GM12878 (cell line): ENCODE data around the gene TLR9. TPM values are rescaled to one million over a fixed set of nuclear protein-coding genes. Genes with fewer than 3 reads are reported as not detected.

Experiments used
- ATAC-seq: fragments of 200-7000 bp; cut with Tn5 transposase; 3 replicates; pipeline ENCODE4 v1.9.1; 2020; ENCODE audit warnings: mild to moderate bottlenecking, moderate library complexity
- BruUV-seq: library from RNA; stranded (reverse); fragments of 400-500 nt; replicated peaks from 2 replicates; lab custom pipeline; 2021; lab: Mats Ljungman, UMichigan
- CTCF ChIA-PET: fragments of 300-600 bp; sonication (Branson Sonifier 250); formaldehyde crosslinking; extraction: SDS; loops from one replicate; lab custom pipeline; 2021; ENCODE audit warnings: inconsistent platforms; lab: Yijun Ruan, JAX
- POLR2A ChIA-PET: fragments of 350-600 bp; formaldehyde crosslinking; extraction: SDS; loops from one replicate; lab custom pipeline; 2021; ENCODE audit warnings: inconsistent platforms; lab: Charles Lee
- RAD21 ChIA-PET: fragments of 300-600 bp; sonication (Branson Sonifier 250); formaldehyde crosslinking; loops from one replicate; lab custom pipeline; 2023; ENCODE audit warnings: antibody characterized with exemption; ENCODE audit not compliant: unreplicated experiment; lab: Charles Lee
- SMC1A ChIA-PET: fragments of 300-600 bp; sonication (Branson Sonifier 250); formaldehyde crosslinking; loops from one replicate; lab custom pipeline; 2023; ENCODE audit not compliant: unreplicated experiment, uncharacterized antibody; lab: Charles Lee
- DNase-seq: peaks from one replicate; pipeline ENCODE4 v3.0.0-alpha.2; 2011; ENCODE audit warnings: low read depth, low spot score
- FAIRE-seq: peaks from 3 replicates; lab custom pipeline; 2011; peaks lifted over from hg19 to GRCh38; lab: Jason Lieb, UNC
- H2AFZ ChIP-seq: 2 replicates; pipeline ENCODE4 v1.6.0; 2011; ENCODE audit warnings: low read depth, low read length, control low read depth; ENCODE audit not compliant: control insufficient read depth
- H3K27ac ChIP-seq: 2 replicates; pipeline ENCODE4 v1.5.1; 2011; ENCODE audit warnings: control low read depth; ENCODE audit not compliant: control insufficient read depth, insufficient read depth
- H3K27me3 ChIP-seq, 2 experiments: replicated peaks in 1 of 2; 2 replicates each; pipeline versions ENCODE4 v1.6.0 to v1.6.1; 2011; ENCODE audit warnings: low read length in 1 of 2; ENCODE audit not compliant: control insufficient read depth in 2 of 2, insufficient read depth in 2 of 2
- H3K36me3 ChIP-seq, 2 experiments: 2 replicates each; pipeline ENCODE4 v1.5.1; 2011; ENCODE audit warnings: low read length in 1 of 2; ENCODE audit not compliant: control insufficient read depth in 2 of 2, insufficient read depth in 2 of 2
- H3K4me1 ChIP-seq: 2 replicates; pipeline ENCODE4 v1.6.1; 2011; ENCODE audit warnings: mild to moderate bottlenecking, low read length, moderate library complexity, mixed read lengths; ENCODE audit not compliant: control insufficient read depth, insufficient read depth
- H3K4me2 ChIP-seq: 2 replicates; pipeline ENCODE4 v1.6.0; 2011; ENCODE audit warnings: control low read depth; ENCODE audit not compliant: control insufficient read depth, insufficient read depth
- H3K4me3 ChIP-seq: fragments of 200-600 bp; sonication (generic); 2 replicates; pipeline ENCODE4 v1.5.1; 2016
- H3K79me2 ChIP-seq: 2 replicates; pipeline ENCODE4 v1.6.0; 2011; ENCODE audit warnings: low read length; ENCODE audit not compliant: control insufficient read depth, insufficient read depth
- H3K9ac ChIP-seq: 2 replicates; pipeline ENCODE4 v1.8.0; 2011; ENCODE audit warnings: low read length, control low read depth, mixed read lengths; ENCODE audit not compliant: control insufficient read depth, insufficient read depth
- H3K9me3 ChIP-seq: replicated peaks from 3 replicates; pipeline ENCODE4 v1.5.1; 2011; ENCODE audit warnings: mild to moderate bottlenecking, low read length; ENCODE audit not compliant: control insufficient read depth, insufficient read depth
- H4K20me1 ChIP-seq: 2 replicates; pipeline ENCODE4 v1.6.0; 2011; ENCODE audit not compliant: control insufficient read depth, insufficient read depth
- ATF2 ChIP-seq: IDR thresholded peaks from 2 replicates; pipeline ENCODE4 v1.6.1; 2012; ENCODE audit warnings: low read length, inconsistent platforms
- ATF3 ChIP-seq: IDR thresholded peaks from 2 replicates; pipeline ENCODE4 v1.6.1; 2011; ENCODE audit warnings: low read depth, mild to moderate bottlenecking, low read length, moderate library complexity, borderline replicate concordance; ENCODE audit errors: extremely low read depth
- ATF7 ChIP-seq: fragments of 450-650 bp; IDR thresholded peaks from 2 replicates; pipeline ENCODE4 v1.6.1; 2016; ENCODE audit warnings: low read depth, mild to moderate bottlenecking
- BACH1 ChIP-seq: fragments of 450-650 bp; IDR thresholded peaks from 2 replicates; pipeline ENCODE4 v1.6.1; 2017; ENCODE audit warnings: mild to moderate bottlenecking, borderline replicate concordance
- CREB1 ChIP-seq: IDR thresholded peaks from 2 replicates; pipeline ENCODE4 v1.6.1; 2012; ENCODE audit warnings: low read depth, mild to moderate bottlenecking, inconsistent platforms
- NFIC ChIP-seq: IDR thresholded peaks from 2 replicates; pipeline ENCODE4 v1.6.1; 2012; ENCODE audit warnings: low read depth, mild to moderate bottlenecking, inconsistent platforms, low read length, moderate library complexity
- SMAD1 ChIP-seq: fragments of 450-650 bp; IDR thresholded peaks from 2 replicates; pipeline ENCODE4 v1.6.1; 2018; ENCODE audit warnings: mild to moderate bottlenecking, low read depth; ENCODE audit not compliant: partially characterized antibody
- ZNF24 ChIP-seq: fragments of 450-650 bp; IDR thresholded peaks from 2 replicates; pipeline ENCODE4 v1.6.1; 2017; ENCODE audit warnings: antibody characterized with exemption, mild to moderate bottlenecking
- ZSCAN29 ChIP-seq: fragments of 450-650 bp; IDR thresholded peaks from 2 replicates; pipeline ENCODE4 v1.6.1; 2017; ENCODE audit warnings: mild to moderate bottlenecking, moderate library complexity
- WGBS: methylation state at CpG from one replicate; pipeline ENCODE4 v1.1.6; 2016; ENCODE audit warnings: low lambda C conversion rate; ENCODE audit not compliant: insufficient replicate concordance, insufficient coverage; ENCODE audit errors: missing lambda C conversion rate; 5-methylcytosine and 5-hydroxymethylcytosine counted together
- in situ Hi-C: fragments of 300-500 bp; cut with MboI; formaldehyde crosslinking; loops from 9 replicates; pipeline ENCODE4 v1.14.3; 2018; ENCODE audit warnings: mixed read lengths
- intact Hi-C: fragments of 100-400 bp; cut with micrococcal nuclease; formaldehyde crosslinking; loops from one replicate; pipeline ENCODE4 v1.14.2; 2022; ENCODE audit not compliant: unreplicated experiment
- polyA plus RNA-seq, 11 experiments: library from polyadenylated mRNA; depleted of rRNA in 4 of 11; unstranded in 6 of 11; stranded (reverse) in 5 of 11; fragments of >200 nt; fragmentation: Nextera tagmentation in 4 of 11; fragmentation: Illumina TruSeq in 1 of 11; extraction: Ambion mirVana in 4 of 11; extraction: Trizol in 1 of 11; gene quantifications; 1 replicate in 1 of 11; 2 replicates in 10 of 11; pipeline versions ENCODE4 v1.2.1 to v1.2.3, GENCODE V29; 2011 to 2016; ENCODE audit warnings: inconsistent platforms in 2 of 11, missing spikeins in 2 of 11, low read depth in 1 of 11
- total RNA-seq, 4 experiments: library from RNA; depleted of rRNA in 3 of 4; stranded (reverse); fragments of >200 nt in 3 of 4; fragmentation: Illumina TruSeq in 1 of 4; extraction: Trizol in 1 of 4; gene quantifications; 2 replicates each; pipeline versions ENCODE4 v1.2.1 to v1.2.3, GENCODE V29; 2013 to 2021

TLR9 gene
- total and polyA plus RNA-seq, 10 of the 15 experiments (the other 5 are each of a cell fraction or from before 2014, with no cell fraction given), result 0.10 to 4.8 (median 0.53) TPM; not detected in 1

- ATAC-seq, result no peak
- ChIA-PET SMC1A (interaction anchor here (0.6 to 2.8 kb wide), 3 partner anchors 17 to 66 kb away, joined by 3 to 8 read pairs (median 3); no protein-coding TSS in a partner anchor), RAD21 (interaction anchor here (1.5 kb wide), 1 partner anchor 29 kb away, joined by 4 read pairs; no protein-coding TSS in a partner anchor), POLR2A (interaction anchor here (1.3 kb wide), 1 partner anchor 23 kb away, joined by 3 read pairs; no protein-coding TSS in a partner anchor), CTCF (no interaction called here)
- no TSS peak for BruUV-seq
- H3K4me3 ChIP-seq, result no peak overlapping the region
- H3K36me3 ChIP-seq, result peaks cover 11 to 32% of the 10 kb centered on the region in 2 experiments
- no peaks in the 10 kb centered on the region for H3K27me3 ChIP-seq
- no peak for TF ChIP-seq ATF2
- TF ChIP-seq BACH1, result no peak
- DNase-seq, result no peak
- FAIRE-seq, result no peak
- H2AFZ ChIP-seq, result no peak overlapping the region
- no peaks in the 10 kb centered on the region for H4K20me1 ChIP-seq
- no peak overlapping the region for H3K27ac ChIP-seq
- H3K79me2 ChIP-seq, result peaks cover 66% of the 10 kb centered on the region
- H3K9ac ChIP-seq, result no peak overlapping the region
- WGBS, result 41% methylated on average over 3 of the region's 3 CpGs
- no peaks in the 10 kb centered on the region for H3K9me3 ChIP-seq
- intact Hi-C loops (no loop called here), in situ Hi-C loops (no loop called here)
- peaks cover 10% of the 10 kb centered on the region for H3K4me1 ChIP-seq
- no peak overlapping the region for H3K4me2 ChIP-seq
Measured at GRCh38 chr3:52269776-52270175, 44.3 kb upstream of the TLR9 start.

GRCh38 chr3:52268036-52268435, 42.6 kb upstream of the TLR9 start:
- H3K4me3 ChIP-seq, result no peak overlapping the region
- intact Hi-C loops, result no loop called here

More at GRCh38 chr3:52268036-52268435, 42.6 kb upstream of the TLR9 start:
- H3K4me1 ChIP-seq, result peaks cover 11% of the 10 kb centered on the region
- TSS peak; percentile 4 for BruUV-seq
- CTCF ChIA-PET, result interaction anchor here (1.2 kb wide), 1 partner anchor 10 kb away, joined by 3 read pairs; no protein-coding TSS in a partner anchor
- no peaks in the 10 kb centered on the region for H3K9me3 ChIP-seq
- no peaks in the 10 kb centered on the region for H4K20me1 ChIP-seq
- H3K27ac ChIP-seq, result no peak overlapping the region
- peaks cover 13 to 44% of the 10 kb centered on the region in 2 experiments for H3K36me3 ChIP-seq
- no peaks in the 10 kb centered on the region for H3K27me3 ChIP-seq
- no peak for DNase-seq
- no peak for FAIRE-seq
- H2AFZ ChIP-seq, result no peak overlapping the region
- H3K9ac ChIP-seq, result no peak overlapping the region
- in situ Hi-C loops, result no loop called here
- no peak overlapping the region for H3K4me2 ChIP-seq
- peaks cover 48% of the 10 kb centered on the region for H3K79me2 ChIP-seq
- WGBS, result 97% methylated on average over 7 of the region's 7 CpGs
- TF ChIP-seq ZNF24, result no peak
- TF ChIP-seq ATF3, result no peak
- no peak for TF ChIP-seq SMAD1
- no peak for TF ChIP-seq ZSCAN29
- TF ChIP-seq NFIC, result no peak
- TF ChIP-seq CREB1, result no peak
- no peak for TF ChIP-seq ATF7
- TF ChIP-seq, all 136 proteins: peak for 0
- RAD21 ChIA-PET, result no interaction called here
- POLR2A ChIA-PET, result interaction anchor here (1.3 kb wide), 1 partner anchor 10 kb away, joined by 6 read pairs; no protein-coding TSS in a partner anchor
- SMC1A ChIA-PET, result interaction anchor here (1.7 kb wide), 1 partner anchor 71 kb away, joined by 4 read pairs; no protein-coding TSS in a partner anchor
- no peak for ATAC-seq
